Measurements from ENCODE around the gene DLGAP4.

- no peak for TF ChIP-seq POLR2A (IDR thresholded peaks at IDR 0.05; ENCODE audit: low read depth, low read length)
- TF ChIP-seq TAF1 (IDR thresholded peaks at IDR 0.05; ENCODE audit: borderline replicate concordance, low read depth, low read length): no peak
- no peak for TF ChIP-seq POLR2AphosphoS5 (IDR thresholded peaks at IDR 0.05; ENCODE audit: low read depth, low read length)
Observed at GRCh38 chr20:36360429-36360828, 54.3 kb downstream of the DLGAP4 start.
